GM12891 (cell line): ENCODE measurements around the gene DCAF8.

Source experiments
- POLR2A ChIP-seq: IDR thresholded peaks from 2 replicates; pipeline ENCODE4 v1.6.1; 2011; ENCODE audit warnings: low read depth, low read length, control low read depth
- POLR2AphosphoS5 ChIP-seq: IDR thresholded peaks from 2 replicates; pipeline ENCODE4 v1.6.1; 2011; ENCODE audit warnings: low read depth, low read length, control low read depth

GRCh38 chr1:160206421-160207117 is 55.8 kb downstream of the DCAF8 start:
- TF ChIP-seq POLR2AphosphoS5 (no peak), POLR2A (no peak)
